ENCODE measurements around the gene ATP13A1. TPM values are rescaled to one million over a fixed set of nuclear protein-coding genes. Genes with fewer than 3 reads are reported as not detected.
"Not testable (repeated sequence)": the region's sequence is repeated elsewhere in the genome, so short reads cannot be mapped to it uniquely, and the experiment has no call there.

ATP13A1 gene
- 10 to 100 TPM; 48.7 to 55.1 TPM for total RNA-seq

DNA sequence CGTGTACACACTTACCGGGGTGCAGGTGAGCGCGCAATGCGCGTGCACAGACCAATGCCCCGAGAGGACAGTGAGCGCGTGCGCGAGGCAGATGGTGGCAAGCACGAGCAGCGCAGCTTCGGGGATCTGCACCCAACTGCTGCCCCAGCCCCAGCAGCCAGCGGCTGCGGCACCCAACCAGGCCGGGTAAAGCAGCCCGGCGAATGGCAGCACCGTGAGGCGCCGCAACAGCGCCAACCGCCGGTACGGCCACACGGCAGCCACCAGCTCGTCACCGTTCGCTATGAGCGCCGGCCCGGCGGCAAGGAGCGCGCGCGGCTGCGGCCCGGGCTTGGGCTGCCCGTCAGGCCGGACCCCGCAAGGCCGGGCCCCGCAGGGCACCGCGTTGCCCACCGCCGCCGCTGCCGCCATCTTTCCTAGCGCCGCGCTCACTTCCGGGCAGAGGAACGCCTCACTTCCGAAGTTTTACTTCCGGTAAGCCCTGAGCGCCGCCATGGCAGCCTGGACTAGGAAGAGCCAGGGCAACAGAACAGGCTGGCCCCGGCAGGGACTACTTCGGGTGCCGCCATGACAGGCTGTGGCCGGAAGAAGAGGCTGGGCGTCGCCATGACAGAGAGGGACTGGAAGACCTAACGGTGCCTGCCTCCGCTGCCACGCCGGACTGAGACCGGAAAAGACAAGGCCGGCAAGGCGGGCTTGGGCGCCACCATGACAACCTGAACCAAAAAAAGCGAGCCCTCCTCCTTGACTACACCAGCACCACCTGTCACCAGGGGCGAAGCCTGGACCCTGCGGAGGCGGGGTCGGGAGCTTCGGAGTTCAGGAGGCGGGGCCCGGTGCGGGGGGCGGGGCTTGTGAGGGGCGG lies at the start of gene ATP13A1:
ATP13A1 (minus strand) TSS at position 421 of the 865 bp plus-strand sequence; CDS start at position 411, 10 bp downstream.
- Mint-ChIP-seq H3K27me3 (ENCODE audit: low read depth) (no peaks in the 10 kb centered on the region), H3K4me3 (peak within 1 kb of the TSS; percentile 95), H3K9me3 (no peaks in the 10 kb centered on the region), H3K27ac (peak within 1 kb of the TSS; percentile 97), H3K4me1 (ENCODE audit: low read depth) (peaks cover 35% of the 10 kb centered on the region), H3K36me3 (ENCODE audit: low read depth) (peaks cover 20% of the 10 kb centered on the region)
- CTCF ChIA-PET, result interaction anchor here (1.7 kb wide), 1 partner anchor 131 kb away, joined by 5 read pairs; no protein-coding TSS in a partner anchor
- peak; percentile 93 for DNase-seq
- intact Hi-C loops (cut with micrococcal nuclease), result loop anchor here (1.0 to 10.0 kb wide), 8 partner anchors 20 to 371 kb away; partner anchors contain the start of genes GMIP, PBX4, ZNF14 and ZNF682

- Mint-ChIP-seq H3K4me3 (no peak overlapping the region), H3K27me3 (ENCODE audit: low read depth) (no peaks in the 10 kb centered on the region), H3K27ac (no peak overlapping the region), H3K9me3 (peaks cover 77% of the 10 kb centered on the region), H3K4me1 (ENCODE audit: low read depth) (no peaks in the 10 kb centered on the region), H3K36me3 (ENCODE audit: low read depth) (peaks cover 86% of the 10 kb centered on the region)
- intact Hi-C loops (cut with micrococcal nuclease), result no loop called here
- DNase-seq, result no peak
- CTCF ChIA-PET, result no interaction called here
These were observed 48.7 kb upstream of the ATP13A1 start for GRCh38 chr19:19711934-19712828.

GRCh38 chr19:19711306-19711933 lies 47.9 kb upstream of the ATP13A1 start:
- no peak for DNase-seq
- peaks cover 85% of the 10 kb centered on the region for H3K36me3 Mint-ChIP-seq (ENCODE audit: low read depth)
- intact Hi-C loops (cut with micrococcal nuclease), result no loop called here
- H3K4me3 Mint-ChIP-seq, result no peak overlapping the region
- H3K27me3 Mint-ChIP-seq (ENCODE audit: low read depth), result no peaks in the 10 kb centered on the region
- H3K9me3 Mint-ChIP-seq, result peaks cover 76% of the 10 kb centered on the region
- no peak overlapping the region for H3K27ac Mint-ChIP-seq
- CTCF ChIA-PET, result no interaction called here
- no peaks in the 10 kb centered on the region for H3K4me1 Mint-ChIP-seq (ENCODE audit: low read depth)

GRCh38 chr19:19710506-19710905 lies 47.0 kb upstream of the ATP13A1 start:
- H3K4me3 Mint-ChIP-seq, result no peak overlapping the region
- no peaks in the 10 kb centered on the region for H3K4me1 Mint-ChIP-seq (ENCODE audit: low read depth)
- no peak overlapping the region for H3K27ac Mint-ChIP-seq
- intact Hi-C loops (cut with micrococcal nuclease), result no loop called here
- no peaks in the 10 kb centered on the region for H3K27me3 Mint-ChIP-seq (ENCODE audit: low read depth)
- peaks cover 82% of the 10 kb centered on the region for H3K36me3 Mint-ChIP-seq (ENCODE audit: low read depth)
- DNase-seq, result no peak
- H3K9me3 Mint-ChIP-seq, result peaks cover 76% of the 10 kb centered on the region
- CTCF ChIA-PET, result no interaction called here

- CTCF ChIA-PET, result no interaction called here
- Mint-ChIP-seq H3K9me3 (peaks cover 62% of the 10 kb centered on the region), H3K4me1 (ENCODE audit: low read depth) (no peaks in the 10 kb centered on the region), H3K4me3 (no peak overlapping the region), H3K27ac (no peak overlapping the region), H3K36me3 (ENCODE audit: low read depth) (peaks cover 63% of the 10 kb centered on the region), H3K27me3 (ENCODE audit: low read depth) (no peaks in the 10 kb centered on the region)
- intact Hi-C loops (cut with micrococcal nuclease), result no loop called here
- no peak for DNase-seq
These were observed 41.4 kb upstream of the ATP13A1 start for GRCh38 chr19:19704836-19705235.

- DNase-seq; intact Hi-C loops (cut with micrococcal nuclease); H3K27me3 Mint-ChIP-seq (ENCODE audit: low read depth); H3K4me3 Mint-ChIP-seq; H3K27ac Mint-ChIP-seq; H3K4me1 Mint-ChIP-seq (ENCODE audit: low read depth): not testable (repeated sequence)
- CTCF ChIA-PET, result interaction anchor here (0.9 to 1.5 kb wide), 2 partner anchors 32 to 168 kb away, joined by 3 read pairs; no protein-coding TSS in a partner anchor
- Mint-ChIP-seq H3K36me3 (ENCODE audit: low read depth) (peaks cover 36% of the 10 kb centered on the region), H3K9me3 (peaks cover 35% of the 10 kb centered on the region)
These were observed 37.0 kb upstream of the ATP13A1 start for GRCh38 chr19:19700493-19700892.

DNA sequence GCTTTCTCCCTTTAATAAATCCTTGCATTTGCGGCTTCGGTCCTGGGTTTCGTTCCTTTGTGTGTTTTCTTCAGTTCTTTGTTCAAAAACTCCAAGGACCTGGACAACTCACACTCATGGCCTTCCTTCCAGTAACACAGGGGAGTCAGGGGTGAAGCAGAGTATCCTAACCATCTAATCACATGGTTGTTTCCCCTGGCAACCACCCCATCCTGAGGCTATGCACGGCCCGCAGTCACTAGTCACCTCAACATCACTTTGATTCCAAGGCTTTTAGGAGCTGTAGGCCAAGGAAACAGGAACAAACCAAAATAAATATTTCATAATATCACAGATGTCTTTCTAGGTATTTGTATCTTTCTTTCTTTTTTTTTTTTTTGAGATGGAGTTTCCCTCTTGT lies 34.1 kb upstream of the ATP13A1 start:
- Mint-ChIP-seq H3K36me3 (ENCODE audit: low read depth) (peaks cover 12% of the 10 kb centered on the region), H3K27me3 (ENCODE audit: low read depth) (no peaks in the 10 kb centered on the region), H3K4me3 (no peak overlapping the region), H3K9me3 (peaks cover 25% of the 10 kb centered on the region), H3K27ac (no peak overlapping the region), H3K4me1 (ENCODE audit: low read depth) (no peaks in the 10 kb centered on the region)
- CTCF ChIA-PET, result no interaction called here
- DNase-seq, result no peak
- intact Hi-C loops (cut with micrococcal nuclease), result no loop called here

DNA sequence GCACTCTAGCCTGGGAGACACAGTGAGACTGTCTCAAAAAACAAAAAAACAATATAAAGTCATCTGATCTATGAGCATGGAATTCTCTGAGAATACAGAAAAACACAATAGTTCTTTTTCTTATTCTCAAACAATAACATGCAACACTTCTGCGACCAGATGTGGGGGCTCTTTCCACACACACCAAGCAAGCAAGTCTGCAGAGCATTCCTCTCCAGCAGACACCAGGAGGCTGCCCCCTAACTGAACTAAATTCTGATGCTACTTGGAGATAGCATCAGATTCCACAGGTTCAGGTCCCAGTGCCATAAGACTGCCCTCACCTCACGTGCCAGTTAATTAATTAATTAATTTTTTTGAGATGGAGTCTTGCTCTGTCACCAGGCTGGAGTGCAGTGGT lies 32.9 kb upstream of the ATP13A1 start:
- CTCF ChIA-PET, result no interaction called here
- intact Hi-C loops (cut with micrococcal nuclease), result no loop called here
- no peaks in the 10 kb centered on the region for H3K4me1 Mint-ChIP-seq (ENCODE audit: low read depth)
- no peak overlapping the region for H3K27ac Mint-ChIP-seq
- no peak overlapping the region for H3K4me3 Mint-ChIP-seq
- peaks cover 25% of the 10 kb centered on the region for H3K9me3 Mint-ChIP-seq
- no peaks in the 10 kb centered on the region for H3K27me3 Mint-ChIP-seq (ENCODE audit: low read depth)
- no peak for DNase-seq
- H3K36me3 Mint-ChIP-seq (ENCODE audit: low read depth), result peaks cover 9% of the 10 kb centered on the region

GRCh38 chr19:19691683-19692082 lies 28.2 kb upstream of the ATP13A1 start:
- Mint-ChIP-seq H3K4me3 (no peak overlapping the region), H3K27me3 (ENCODE audit: low read depth) (no peaks in the 10 kb centered on the region), H3K4me1 (ENCODE audit: low read depth) (no peaks in the 10 kb centered on the region), H3K36me3 (ENCODE audit: low read depth) (peaks cover 11% of the 10 kb centered on the region), H3K9me3 (peaks cover 17% of the 10 kb centered on the region), H3K27ac (no peak overlapping the region)
- CTCF ChIA-PET, result no interaction called here
- no peak for DNase-seq
- intact Hi-C loops (cut with micrococcal nuclease), result no loop called here

DNA sequence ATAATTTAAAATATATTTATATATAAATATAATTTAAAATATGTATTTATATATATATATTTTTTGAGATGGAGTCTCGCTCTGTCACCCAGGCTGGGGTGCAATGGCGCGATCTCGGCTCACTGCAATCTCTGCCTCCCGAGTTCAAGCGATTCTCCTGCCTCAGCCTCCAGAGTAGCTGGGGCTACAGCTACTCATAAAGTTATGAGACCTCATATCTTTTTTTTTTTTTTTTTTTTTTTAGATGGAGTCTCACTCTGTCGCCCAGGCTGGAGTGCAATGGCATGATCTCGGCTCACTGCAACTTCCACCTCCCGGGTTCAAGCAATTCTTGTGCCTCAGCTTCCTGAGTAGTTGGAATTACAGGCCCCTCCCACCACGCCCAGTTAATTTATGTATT lies 25.5 kb upstream of the ATP13A1 start:
- H3K9me3 Mint-ChIP-seq, result peaks cover 28% of the 10 kb centered on the region
- H3K27me3 Mint-ChIP-seq (ENCODE audit: low read depth); H3K27ac Mint-ChIP-seq; H3K4me3 Mint-ChIP-seq; DNase-seq; H3K4me1 Mint-ChIP-seq (ENCODE audit: low read depth); CTCF ChIA-PET: not testable (repeated sequence)
- intact Hi-C loops (cut with micrococcal nuclease), result loop anchor here (5.0 kb wide), 1 partner anchor 123 kb away; no protein-coding TSS in a partner anchor
- H3K36me3 Mint-ChIP-seq (ENCODE audit: low read depth), result peaks cover 26% of the 10 kb centered on the region

GRCh38 chr19:19687090-19687489 lies 23.6 kb upstream of the ATP13A1 start:
- peaks cover 45% of the 10 kb centered on the region for H3K36me3 Mint-ChIP-seq (ENCODE audit: low read depth)
- DNase-seq, result no peak
- intact Hi-C loops (cut with micrococcal nuclease), result loop anchor here (5.0 kb wide), 1 partner anchor 125 kb away; no protein-coding TSS in a partner anchor
- peaks cover 40% of the 10 kb centered on the region for H3K9me3 Mint-ChIP-seq
- H3K4me1 Mint-ChIP-seq (ENCODE audit: low read depth), result no peaks in the 10 kb centered on the region
- H3K4me3 Mint-ChIP-seq, result no peak overlapping the region
- H3K27ac Mint-ChIP-seq, result no peak overlapping the region
- no peaks in the 10 kb centered on the region for H3K27me3 Mint-ChIP-seq (ENCODE audit: low read depth)
- CTCF ChIA-PET, result no interaction called here

- no peaks in the 10 kb centered on the region for H3K27me3 Mint-ChIP-seq (ENCODE audit: low read depth)
- no peak overlapping the region for H3K27ac Mint-ChIP-seq
- H3K9me3 Mint-ChIP-seq, result peaks cover 41% of the 10 kb centered on the region
- DNase-seq, result no peak
- H3K36me3 Mint-ChIP-seq (ENCODE audit: low read depth), result peaks cover 45% of the 10 kb centered on the region
- H3K4me1 Mint-ChIP-seq (ENCODE audit: low read depth), result no peaks in the 10 kb centered on the region
- CTCF ChIA-PET, result no interaction called here
- no peak overlapping the region for H3K4me3 Mint-ChIP-seq
- intact Hi-C loops (cut with micrococcal nuclease), result loop anchor here (5.0 kb wide), 1 partner anchor 126 kb away; no protein-coding TSS in a partner anchor
These were observed 23.1 kb upstream of the ATP13A1 start for GRCh38 chr19:19686580-19686979.
